Left lung (tissue), 10 donors: ENCODE data around the gene UBXN2A. TPM values are rescaled to one million over a fixed set of nuclear protein-coding genes. Genes with fewer than 3 reads are reported as not detected.

ENCODE experiments used
- ATAC-seq: fragments of 200-7000 bp; cut with Tn5 transposase; one replicate; pipeline ENCODE4 v1.9.1; 2020; ENCODE audit warnings: moderate library complexity
- DNase-seq, 4 donors: peaks; one replicate each; pipeline ENCODE4 v3.0.0-alpha.2; 2013 to 2020
- H3K27ac ChIP-seq, 2 donors: fragments of 200-600 bp; sonication (generic) in 1 of 2; one replicate each; pipeline versions ENCODE4 v1.5.0 to v1.8.0; 2020 to 2021
- H3K27me3 ChIP-seq, 2 donors: fragments of 200-600 bp; sonication (generic) in 1 of 2; one replicate each; pipeline versions ENCODE4 v1.5.0 to v1.8.0; 2020 to 2021
- H3K36me3 ChIP-seq, 2 donors: fragments of 200-600 bp; sonication (generic) in 1 of 2; one replicate each; pipeline versions ENCODE4 v1.5.0 to v1.8.0; 2020 to 2021
- H3K4me1 ChIP-seq, 2 donors: fragments of 200-600 bp; one replicate each; pipeline ENCODE4 v1.8.0; 2021
- H3K4me3 ChIP-seq, 2 donors: fragments of 200-600 bp; sonication (generic) in 1 of 2; one replicate each; pipeline versions ENCODE4 v1.5.0 to v1.8.0; 2020 to 2021; ENCODE audit warnings: mild to moderate bottlenecking in 1 of 2
- H3K9me3 ChIP-seq, 2 donors: fragments of 200-600 bp; sonication (generic) in 1 of 2; one replicate each; pipeline versions ENCODE4 v1.5.0 to v1.8.0; 2020 to 2021
- intact Hi-C, 2 donors: fragments of 100-400 bp; cut with DNase I; formaldehyde crosslinking; loops; one replicate each; pipeline versions ENCODE4 v1.11.2 to v1.14.2; 2022
- polyA plus RNA-seq, 6 donors: library from polyadenylated mRNA; unstranded; fragments of 120-200 nt; gene quantifications; one replicate each; pipeline ENCODE4 v1.2.1, GENCODE V29; 2013; ENCODE audit not compliant: insufficient read length in 6 of 6
- total RNA-seq, 2 donors: library from RNA; stranded (reverse); fragmentation: NEBNext Ultra II Directional; extraction: Animal tissue kit (Norgen Biotek cat#: 25700); gene quantifications; one replicate each; pipeline ENCODE4 v1.2.1, GENCODE V29; 2021
- TF ChIP-seq, protein P1 (sequence below), 2 donors: fragments of 200-600 bp; sonication (generic) in 1 of 2; IDR thresholded peaks; one replicate each; pipeline versions ENCODE4 v1.5.0 to v1.8.0; 2021; ENCODE audit warnings: antibody characterized with exemption in 2 of 2
- donor health status: DM: no; HTN: yes; CAD: no.
- donor health status: DM: no; HTN: no; CAD: no.

Gene UBXN2A
- total and polyA plus RNA-seq, 8 donors: 13.4 to 24.1 (median 21.4) TPM

DNA sequence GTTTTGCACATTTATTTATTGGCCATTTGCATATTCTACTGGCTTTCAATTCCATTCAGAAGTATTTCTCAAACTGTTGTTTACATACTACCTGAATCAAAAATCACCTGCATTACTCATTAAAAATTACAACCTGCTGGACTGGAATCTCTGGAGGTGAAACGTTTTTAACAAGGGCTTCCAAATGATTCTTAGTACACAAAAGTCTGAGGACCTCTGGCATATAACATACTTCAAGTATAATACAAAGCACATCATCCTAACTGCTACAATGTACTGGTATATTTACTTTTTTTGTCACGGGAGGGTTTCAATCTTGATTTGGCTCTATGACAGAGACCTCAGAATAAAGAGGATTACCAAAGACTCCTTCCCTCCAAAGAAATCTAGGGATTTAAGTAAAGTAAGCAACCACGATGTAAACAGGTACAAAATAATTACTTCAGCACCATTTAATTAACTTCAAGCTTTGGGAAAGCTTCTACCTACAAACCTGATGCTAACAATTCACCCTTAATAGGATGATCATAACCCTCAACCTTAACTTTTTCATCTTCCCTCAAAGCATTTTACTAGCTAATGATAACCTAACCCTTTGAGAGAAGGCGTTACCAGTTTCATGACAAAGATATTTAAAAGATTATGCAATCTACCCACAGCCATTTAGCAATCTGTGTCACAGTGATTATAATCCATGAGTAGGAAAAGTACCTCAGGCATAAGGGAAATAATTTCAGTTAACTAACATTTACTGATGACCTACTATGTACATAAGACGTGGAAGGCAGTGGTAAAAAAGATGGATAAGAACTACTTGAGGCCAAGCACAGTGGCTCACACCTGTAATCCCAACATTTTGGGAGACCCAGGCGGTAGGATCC is 38.1 kb upstream of the UBXN2A start:
- TF ChIP-seq, protein P1, sequence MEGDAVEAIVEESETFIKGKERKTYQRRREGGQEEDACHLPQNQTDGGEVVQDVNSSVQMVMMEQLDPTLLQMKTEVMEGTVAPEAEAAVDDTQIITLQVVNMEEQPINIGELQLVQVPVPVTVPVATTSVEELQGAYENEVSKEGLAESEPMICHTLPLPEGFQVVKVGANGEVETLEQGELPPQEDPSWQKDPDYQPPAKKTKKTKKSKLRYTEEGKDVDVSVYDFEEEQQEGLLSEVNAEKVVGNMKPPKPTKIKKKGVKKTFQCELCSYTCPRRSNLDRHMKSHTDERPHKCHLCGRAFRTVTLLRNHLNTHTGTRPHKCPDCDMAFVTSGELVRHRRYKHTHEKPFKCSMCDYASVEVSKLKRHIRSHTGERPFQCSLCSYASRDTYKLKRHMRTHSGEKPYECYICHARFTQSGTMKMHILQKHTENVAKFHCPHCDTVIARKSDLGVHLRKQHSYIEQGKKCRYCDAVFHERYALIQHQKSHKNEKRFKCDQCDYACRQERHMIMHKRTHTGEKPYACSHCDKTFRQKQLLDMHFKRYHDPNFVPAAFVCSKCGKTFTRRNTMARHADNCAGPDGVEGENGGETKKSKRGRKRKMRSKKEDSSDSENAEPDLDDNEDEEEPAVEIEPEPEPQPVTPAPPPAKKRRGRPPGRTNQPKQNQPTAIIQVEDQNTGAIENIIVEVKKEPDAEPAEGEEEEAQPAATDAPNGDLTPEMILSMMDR (IDR thresholded peaks at IDR 0.05): no peak
- intact Hi-C loops: no loop called here
- peak; percentile 56 for ATAC-seq

DNA sequence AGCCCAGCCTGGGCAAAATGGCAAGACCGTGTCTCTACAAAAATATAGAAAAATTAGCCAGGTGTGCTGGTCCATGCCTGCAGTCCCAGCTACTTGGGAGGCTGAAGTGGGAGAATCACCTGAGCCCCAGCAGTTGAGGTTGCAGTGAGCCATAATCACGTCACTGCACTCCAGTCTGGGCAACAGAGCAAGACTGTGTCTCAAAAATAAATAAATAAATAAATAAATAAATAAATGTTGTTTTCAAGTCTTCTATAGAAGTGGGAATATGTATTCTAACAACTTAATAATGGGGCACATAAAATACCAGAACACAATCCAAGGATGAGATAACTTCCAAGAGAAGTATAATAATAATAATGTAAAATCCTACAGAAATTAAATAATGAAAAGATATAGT is 37.2 kb upstream of the UBXN2A start:
- Histone ChIP-seq H3K4me1 (peaks cover 31 to 45% of the 10 kb centered on the region in 2 donors), H3K9me3 (no peaks in the 10 kb centered on the region), H3K4me3 (no peak overlapping the region), H3K27ac (no peak overlapping the region), H3K27me3 (no peaks in the 10 kb centered on the region), H3K36me3 (no peaks in the 10 kb centered on the region)
- no peak for DNase-seq
- ATAC-seq: no peak
- intact Hi-C loops: no loop called here
- TF ChIP-seq, protein P1 (IDR thresholded peaks at IDR 0.05): no peak

More for the DNA sequence above, 38.1 kb upstream of the UBXN2A start:
- no peak overlapping the region for H3K4me3 ChIP-seq
- peaks cover 31 to 45% of the 10 kb centered on the region in 2 donors for H3K4me1 ChIP-seq
- H3K27me3 ChIP-seq: no peaks in the 10 kb centered on the region
- H3K9me3 ChIP-seq: no peaks in the 10 kb centered on the region
- no peaks in the 10 kb centered on the region for H3K36me3 ChIP-seq
- peak overlapping the region in 1 of 2 donors; percentile 24 for H3K27ac ChIP-seq
- DNase-seq: no peak

DNA sequence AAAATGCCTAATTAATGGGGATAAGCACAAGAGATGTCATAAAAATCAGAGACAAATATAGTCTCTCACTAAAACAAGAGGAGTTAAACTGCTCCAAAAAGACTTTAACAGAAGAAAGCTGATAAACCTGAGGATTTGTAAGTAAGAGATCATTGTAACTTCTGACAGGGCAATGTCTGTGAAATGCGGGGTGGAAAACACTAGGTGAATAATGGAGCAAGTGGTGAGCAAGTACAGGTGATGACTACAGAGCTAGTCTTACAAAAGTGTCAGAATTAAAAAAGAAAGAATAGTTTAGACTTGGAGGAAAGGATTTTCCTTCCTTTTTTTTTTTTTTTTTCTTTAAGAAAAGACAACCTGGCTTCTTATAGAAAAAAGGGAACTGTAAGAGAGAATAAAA is 36.0 kb upstream of the UBXN2A start:
- H3K4me1 ChIP-seq: peaks cover 31 to 45% of the 10 kb centered on the region in 2 donors

DNA sequence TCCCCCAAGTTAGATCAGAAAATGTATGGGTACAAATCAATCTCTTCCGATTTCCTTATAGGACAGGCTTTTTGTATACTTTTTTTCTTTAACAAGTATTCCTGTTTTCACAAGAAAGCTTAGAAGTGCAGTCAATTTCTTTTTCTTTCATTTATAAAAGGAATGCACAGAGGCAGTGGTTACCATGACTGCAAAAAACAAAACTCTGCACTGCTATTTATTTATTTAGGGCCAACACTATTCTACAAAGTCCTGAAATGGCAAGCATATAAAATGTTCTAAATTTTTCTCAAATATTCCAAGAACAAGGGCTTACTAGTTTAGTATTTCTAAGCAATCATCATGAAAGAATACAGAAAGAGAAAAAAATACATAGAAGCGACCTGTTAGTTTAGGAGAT is 35.6 kb upstream of the UBXN2A start:
- no peaks in the 10 kb centered on the region for H3K36me3 ChIP-seq
- ATAC-seq (peak; percentile 54), DNase-seq (peak in 1 of 4 donors; percentile 54)
- no peaks in the 10 kb centered on the region for H3K9me3 ChIP-seq
- H3K27me3 ChIP-seq: no peaks in the 10 kb centered on the region
- intact Hi-C loops: no loop called here
- H3K4me3 ChIP-seq: no peak overlapping the region
- peaks cover 31 to 45% of the 10 kb centered on the region in 2 donors for H3K4me1 ChIP-seq
- H3K27ac ChIP-seq: no peak overlapping the region
- TF ChIP-seq, protein P1 (IDR thresholded peaks at IDR 0.05): no peak

More for the DNA sequence above, 36.0 kb upstream of the UBXN2A start:
- no peak overlapping the region for H3K27ac ChIP-seq
- TF ChIP-seq, protein P1 (IDR thresholded peaks at IDR 0.05): no peak
- no peaks in the 10 kb centered on the region for H3K27me3 ChIP-seq
- H3K4me3 ChIP-seq: no peak overlapping the region
- DNase-seq (no peak), ATAC-seq (no peak)
- no peaks in the 10 kb centered on the region for H3K9me3 ChIP-seq
- intact Hi-C loops: no loop called here
- H3K36me3 ChIP-seq: no peaks in the 10 kb centered on the region

DNA sequence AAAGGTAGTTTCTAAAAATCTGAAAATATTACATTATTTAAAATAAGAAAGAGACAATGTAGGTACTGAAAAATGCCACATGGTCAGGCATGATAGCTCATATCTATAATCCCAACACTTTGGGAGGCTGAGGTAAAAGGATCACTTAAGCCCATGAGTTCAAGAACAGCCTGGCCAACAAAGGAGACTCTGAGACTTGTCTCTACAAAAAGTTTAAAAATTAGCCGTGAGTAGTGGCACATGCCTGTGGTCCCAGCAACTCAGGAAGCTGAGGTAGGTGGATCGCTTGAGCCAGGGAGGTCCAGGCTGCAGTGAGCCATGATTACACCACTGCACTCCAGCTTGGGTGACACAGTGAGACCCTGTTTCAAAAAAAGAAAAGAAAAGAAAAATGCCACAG is 35.1 kb upstream of the UBXN2A start:
- Histone ChIP-seq H3K36me3 (no peaks in the 10 kb centered on the region), H3K27ac (no peak overlapping the region), H3K4me3 (no peak overlapping the region), H3K27me3 (no peaks in the 10 kb centered on the region), H3K9me3 (no peaks in the 10 kb centered on the region), H3K4me1 (peaks cover 31 to 45% of the 10 kb centered on the region in 2 donors)
- no peak for ATAC-seq
- TF ChIP-seq, protein P1 (IDR thresholded peaks at IDR 0.05): no peak
- no peak for DNase-seq
- intact Hi-C loops: no loop called here
